Body of pancreas (tissue), 4 donors: ENCODE results near the gene ORAI3. TPM values are rescaled to one million over a fixed set of nuclear protein-coding genes. Genes with fewer than 3 reads are reported as not detected.

Experiments used
- ATAC-seq: fragments of 150-250 bp; one replicate; pipeline ENCODE4 v1.9.1; 2016
- DNase-seq, 4 donors: peaks; one replicate each; pipeline ENCODE4 v3.0.0-alpha.2; 2019
- H3K27ac ChIP-seq, 4 donors: fragments of 200-600 bp; sonication (generic); 1 replicate in 3 of 4; 2 replicates in 1 of 4; pipeline versions ENCODE4 v1.5.1 to v1.6.1; 2016 to 2019; ENCODE audit warnings: mild to moderate bottlenecking in 1 of 4, mixed read lengths in 1 of 4, moderate library complexity in 1 of 4
- H3K27me3 ChIP-seq, 2 donors: fragments of 200-600 bp; sonication (generic); one replicate each; pipeline ENCODE4 v1.6.0; 2016; ENCODE audit warnings: mild to moderate bottlenecking in 1 of 2
- H3K36me3 ChIP-seq, 2 donors: fragments of 200-600 bp; sonication (generic); replicated peaks in 1 of 2; 2 replicates each; pipeline ENCODE4 v1.5.1; 2016; ENCODE audit warnings: low read depth in 2 of 2; ENCODE audit not compliant: insufficient read depth in 1 of 2
- H3K4me1 ChIP-seq: fragments of 200-600 bp; sonication (generic); one replicate; pipeline ENCODE4 v1.6.0; 2016
- H3K4me3 ChIP-seq, 2 donors: fragments of 200-600 bp; sonication (generic); 1 replicate in 1 of 2; 2 replicates in 1 of 2; pipeline ENCODE4 v1.5.1; 2016 to 2019
- H3K9me3 ChIP-seq, 3 donors: fragments of 200-600 bp; sonication (generic); 1 replicate in 2 of 3; 2 replicates in 1 of 3; pipeline ENCODE4 v1.5.1; 2016
- CTCF ChIP-seq, 7 experiments: fragments of 450-650 bp in 4 of 7; fragments of 200-600 bp in 3 of 7; sonication (generic) in 3 of 7; IDR thresholded peaks; one replicate each; pipeline ENCODE4 v1.5.1; 2016 to 2019; ENCODE audit warnings: antibody characterized with exemption in 7 of 7
- POLR2A ChIP-seq, 3 donors: fragments of 450-650 bp; IDR thresholded peaks; one replicate each; pipeline ENCODE4 v1.6.1; 2016; ENCODE audit warnings: antibody characterized with exemption in 3 of 3, mild to moderate bottlenecking in 2 of 3
- WGBS, 2 donors: methylation state at CpG; one replicate each; pipeline ENCODE4 v1.1.5; 2017; 5-methylcytosine and 5-hydroxymethylcytosine counted together
- intact Hi-C: fragments of 100-400 bp; cut with DNase I; formaldehyde crosslinking; loops from one replicate; pipeline ENCODE4 v1.15.1; 2023
- total RNA-seq, 2 donors: library from RNA; depleted of rRNA; stranded (reverse); fragments of >200 nt; gene quantifications; one replicate each; pipeline ENCODE4 v1.1.0, GENCODE V29; 2016

ORAI3 gene
- total RNA-seq, 2 donors from 2014 or later = 7.9 to 27.2 TPM

- Histone ChIP-seq H3K4me1 (peaks cover 25% of the 10 kb centered on the region), H3K27ac (no peak overlapping the region), H3K9me3 (no peaks in the 10 kb centered on the region), H3K4me3 (no peak overlapping the region), H3K36me3 (peaks cover 12 to 45% of the 10 kb centered on the region in 2 donors), H3K27me3 (no peaks in the 10 kb centered on the region)
- intact Hi-C loops = no loop called here
- TF ChIP-seq CTCF (IDR thresholded peaks at IDR 0.05) (no peak), POLR2A (IDR thresholded peaks at IDR 0.05) (no peak)
- no peak for DNase-seq
- WGBS, 2 donors = 91 to 93% methylated on average over 8 to 11 of the region's 11 CpGs
- no peak for ATAC-seq
Measured at GRCh38 chr16:30961384-30961783, 12.5 kb downstream of the ORAI3 start.

- Histone ChIP-seq H3K4me3 (no peak overlapping the region), H3K27me3 (no peaks in the 10 kb centered on the region), H3K9me3 (no peaks in the 10 kb centered on the region), H3K27ac (no peak overlapping the region), H3K4me1 (peaks cover 9% of the 10 kb centered on the region), H3K36me3 (peaks cover 18 to 48% of the 10 kb centered on the region in 2 donors)
- DNase-seq (no peak), ATAC-seq (no peak)
- intact Hi-C loops = no loop called here
- TF ChIP-seq CTCF (IDR thresholded peaks at IDR 0.05) (no peak), POLR2A (IDR thresholded peaks at IDR 0.05) (no peak)
- WGBS, 2 donors = 92 to 95% methylated on average over 18 of the region's 18 CpGs
Measured at GRCh38 chr16:30963925-30964511, 15.2 kb downstream of the ORAI3 start.

- 87 to 91% methylated on average over 26 to 29 of the region's 33 CpGs for WGBS, 2 donors
- peaks cover 2% of the 10 kb centered on the region for H3K4me1 ChIP-seq
- no peak overlapping the region for H3K4me3 ChIP-seq
- H3K36me3 ChIP-seq = peaks cover 18 to 49% of the 10 kb centered on the region in 2 donors
- H3K9me3 ChIP-seq = no peaks in the 10 kb centered on the region
- DNase-seq = no peak
- H3K27me3 ChIP-seq = no peaks in the 10 kb centered on the region
- intact Hi-C loops = no loop called here
- no peak for TF ChIP-seq POLR2A (IDR thresholded peaks at IDR 0.05)
- H3K27ac ChIP-seq = no peak overlapping the region
- ATAC-seq = no peak
Measured at GRCh38 chr16:30964574-30965226, 15.8 kb downstream of the ORAI3 start.

GRCh38 chr16:30965436-30965835 lies 16.6 kb downstream of the ORAI3 start:
- no peak overlapping the region for H3K27ac ChIP-seq
- H3K27me3 ChIP-seq = no peaks in the 10 kb centered on the region
- H3K4me3 ChIP-seq = no peak overlapping the region
- H3K36me3 ChIP-seq = peaks cover 18 to 47% of the 10 kb centered on the region in 2 donors
- 89% methylated on average over 9 to 15 of the region's 15 CpGs for WGBS, 2 donors
- no peaks in the 10 kb centered on the region for H3K9me3 ChIP-seq
- TF ChIP-seq CTCF (IDR thresholded peaks at IDR 0.05) (no peak), POLR2A (IDR thresholded peaks at IDR 0.05) (no peak)
- ATAC-seq = no peak
- DNase-seq = no peak
- intact Hi-C loops = no loop called here
- no peaks in the 10 kb centered on the region for H3K4me1 ChIP-seq

- Histone ChIP-seq H3K4me3 (no peak overlapping the region), H3K27ac (no peak overlapping the region), H3K4me1 (no peaks in the 10 kb centered on the region), H3K27me3 (no peaks in the 10 kb centered on the region), H3K36me3 (peaks cover 25 to 46% of the 10 kb centered on the region in 2 donors), H3K9me3 (no peaks in the 10 kb centered on the region)
- TF ChIP-seq POLR2A (IDR thresholded peaks at IDR 0.05) (no peak), CTCF (IDR thresholded peaks at IDR 0.05) (no peak)
- ATAC-seq = no peak
- intact Hi-C loops = no loop called here
- no peak for DNase-seq
- WGBS, 2 donors = 87 to 100% methylated on average over 10 to 19 of the region's 19 CpGs
Measured at GRCh38 chr16:30966033-30966619, 17.3 kb downstream of the ORAI3 start.
